Eye (tissue), 1 donor: ENCODE results near the gene WNT11.

Experiments
- DNase-seq: peaks from one replicate; pipeline ENCODE4 v3.0.0-alpha.2; 2015

Gene WNT11

GRCh38 chr11:76237000-76237649, 30.8 kb upstream of the WNT11 start:
- DNase-seq: no peak

DNA sequence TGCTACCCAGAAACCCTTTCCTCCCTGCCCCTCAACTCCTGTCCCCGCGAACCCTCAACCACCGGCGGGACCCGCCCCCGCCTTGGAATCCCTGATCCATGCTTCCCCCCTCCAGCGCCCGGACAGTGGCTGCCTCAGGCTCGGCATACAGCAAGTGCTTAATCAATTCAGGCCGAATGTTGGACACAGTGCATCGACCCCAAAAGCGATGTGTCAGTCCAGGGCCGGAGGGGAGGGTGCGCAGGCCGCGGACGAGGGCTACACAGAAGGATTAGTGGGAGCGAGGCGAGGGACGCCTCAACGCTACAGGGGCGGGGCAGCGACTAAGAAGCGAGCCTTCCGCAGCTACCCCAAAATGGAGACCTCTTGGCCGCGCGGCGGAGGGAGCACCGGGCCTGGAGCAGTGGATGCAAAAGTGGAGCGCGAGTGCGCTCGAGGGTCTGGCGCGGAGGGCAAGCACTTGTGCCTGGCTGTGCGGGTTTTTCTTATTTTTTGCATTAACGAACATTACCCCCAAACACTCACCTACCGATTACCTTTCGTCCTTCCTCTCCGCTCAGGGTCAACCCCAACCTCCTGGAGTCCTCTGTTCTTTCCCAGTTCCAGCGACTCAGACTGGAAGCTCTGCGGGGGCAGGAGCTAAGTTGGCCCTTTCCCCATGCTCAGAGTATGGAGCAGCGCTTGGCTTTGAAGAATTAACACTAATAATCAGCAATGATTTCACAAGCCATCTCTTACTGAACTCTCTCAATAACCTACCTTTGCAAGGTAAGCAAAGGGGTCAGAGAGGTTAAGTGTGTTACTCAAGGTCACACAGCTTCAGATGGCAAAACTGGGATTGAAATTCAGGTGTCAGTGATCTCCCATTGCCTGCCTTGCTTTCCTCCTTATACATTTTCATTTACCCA, 30.0 kb upstream of the WNT11 start:
- DNase-seq: peak; percentile 90

- DNase-seq: peak; percentile 99
Measured at GRCh38 chr11:76235233-76236091, 29.2 kb upstream of the WNT11 start.

DNA sequence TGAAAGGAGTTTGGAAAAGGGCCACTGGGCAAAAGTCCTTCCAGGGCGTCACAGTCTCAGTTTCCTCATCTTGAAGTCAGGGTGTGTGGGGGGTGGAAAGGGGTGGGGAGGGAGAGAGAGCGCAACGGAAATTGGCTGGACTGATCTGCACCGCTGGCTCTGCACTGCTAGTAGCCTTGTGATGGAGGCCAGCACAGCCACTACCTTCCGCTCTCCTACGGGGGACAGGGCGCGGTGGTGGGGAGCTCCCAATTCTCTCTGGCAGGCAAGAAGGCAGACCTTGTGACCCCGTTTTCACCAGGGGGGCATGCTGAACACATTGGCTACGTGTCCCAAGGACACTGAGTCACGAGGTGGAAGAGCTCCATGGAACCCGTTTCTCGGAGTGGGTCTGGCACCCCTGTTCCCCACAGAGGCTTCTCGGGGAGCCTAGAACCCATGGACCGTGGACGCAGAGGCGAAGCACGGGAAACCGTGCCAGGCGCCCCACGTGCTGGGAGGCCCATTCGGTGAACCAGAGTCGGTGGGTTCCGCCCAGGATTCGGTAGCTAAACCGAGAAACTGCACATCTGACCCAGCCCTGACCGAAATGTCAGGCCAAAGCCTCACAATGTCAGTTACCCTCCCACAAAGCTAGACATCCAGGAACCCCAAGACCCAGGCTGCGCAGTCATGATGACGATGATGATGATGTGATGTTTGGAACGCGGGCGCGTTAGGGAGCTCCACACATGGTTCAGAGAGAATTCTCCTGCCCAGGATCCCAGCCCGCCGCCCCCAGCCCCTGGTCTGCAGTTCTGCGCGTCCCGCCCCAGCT, 28.3 kb upstream of the WNT11 start:
- no peak for DNase-seq

GRCh38 chr11:76234021-76234415, 27.7 kb upstream of the WNT11 start:
- DNase-seq: no peak

- DNase-seq: no peak
Measured at GRCh38 chr11:76233196-76233921, 27.1 kb upstream of the WNT11 start.

GRCh38 chr11:76232026-76232665, 25.8 kb upstream of the WNT11 start:
- no peak for DNase-seq

DNA sequence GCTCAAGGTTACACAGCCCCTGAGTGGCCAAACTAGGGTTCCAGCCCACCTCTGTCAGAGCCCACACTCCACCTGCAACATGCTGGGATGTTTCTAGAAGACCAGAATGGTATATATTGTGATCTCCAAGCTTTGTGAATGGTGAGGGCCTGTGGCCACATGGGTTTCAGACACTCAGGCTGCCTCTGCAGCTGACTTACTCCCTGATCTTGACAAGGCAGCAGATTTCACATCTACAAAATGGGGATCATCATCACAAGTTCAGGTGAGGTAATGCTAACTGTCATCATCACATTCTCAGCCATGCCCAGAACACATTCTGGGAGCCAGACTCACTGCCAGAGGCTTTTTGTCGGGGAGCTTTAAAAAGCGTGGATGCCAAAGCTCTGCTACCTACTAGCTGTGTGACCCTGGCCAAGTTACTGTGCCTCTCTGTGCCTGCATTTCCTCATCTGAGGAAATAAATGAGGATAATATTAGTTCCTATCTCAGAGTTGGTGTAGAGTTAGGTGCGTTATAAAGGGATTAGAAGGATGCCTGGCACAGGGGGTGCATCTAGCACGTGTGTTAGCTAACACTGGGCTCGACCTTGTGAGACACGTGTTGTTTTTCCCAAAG, 24.9 kb upstream of the WNT11 start:
- DNase-seq: no peak

DNA sequence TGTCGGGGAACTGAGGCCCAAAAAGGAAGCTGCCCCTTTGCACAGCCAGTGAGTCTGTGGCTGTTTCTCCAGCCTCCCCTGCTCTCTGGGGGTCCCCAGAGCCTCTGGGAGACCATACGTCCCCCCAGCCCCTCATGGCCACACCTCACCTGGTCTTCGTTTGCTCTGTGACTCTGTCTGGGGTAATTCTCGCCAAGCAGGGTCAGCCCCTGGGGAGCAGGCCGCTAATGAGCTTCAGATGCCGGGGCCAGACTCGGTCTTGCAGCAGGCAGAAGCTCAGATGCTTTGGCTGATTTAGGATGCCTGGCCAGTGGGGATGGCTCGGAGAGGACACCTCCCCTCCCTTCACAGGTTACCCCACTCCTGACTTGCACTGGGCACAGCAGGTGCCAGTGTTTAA, 24.1 kb upstream of the WNT11 start:
- DNase-seq: no peak

DNA sequence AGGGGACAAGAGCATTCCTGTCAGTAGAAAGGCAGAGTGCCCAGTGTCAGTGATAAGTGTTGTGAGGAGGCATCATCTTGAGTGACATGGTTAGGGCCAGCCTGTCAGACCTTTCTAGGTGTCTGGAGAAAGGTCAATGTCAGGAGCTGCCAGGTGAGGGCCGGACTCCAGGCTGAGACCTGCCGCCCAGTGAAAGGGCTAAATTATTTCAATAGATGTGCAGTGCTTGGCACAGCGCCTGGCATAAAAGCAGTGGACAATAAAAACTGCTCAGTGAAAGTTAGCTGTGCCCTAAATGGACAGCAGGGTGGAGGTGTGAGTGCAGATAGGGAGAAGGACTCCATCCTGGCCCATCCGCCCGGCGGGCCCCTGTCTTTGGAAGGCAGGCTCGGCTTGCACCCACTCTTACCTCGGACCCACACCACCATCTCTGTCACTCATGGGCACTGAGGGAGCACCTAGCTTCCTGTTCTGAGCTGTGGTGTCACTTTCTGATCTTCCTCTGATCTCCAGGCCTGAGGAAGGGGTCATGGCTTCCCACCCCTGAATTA, 23.5 kb upstream of the WNT11 start:
- no peak for DNase-seq

DNA sequence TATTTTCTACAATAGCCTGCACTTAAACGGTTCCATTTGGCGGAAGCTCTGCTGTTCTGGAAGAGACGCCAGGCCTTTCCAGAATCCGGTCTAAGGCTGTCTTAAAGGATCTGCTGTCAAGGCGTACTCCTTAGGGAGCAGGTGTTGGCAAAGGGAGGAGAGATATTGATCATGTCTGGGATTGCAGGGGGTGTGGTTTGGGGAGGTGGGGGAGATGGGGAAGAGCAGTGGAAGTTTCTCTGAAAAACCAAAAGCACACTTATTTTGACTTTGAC, 22.5 kb upstream of the WNT11 start:
- DNase-seq: no peak

- no peak for DNase-seq
Measured at GRCh38 chr11:76228071-76228874, 22.0 kb upstream of the WNT11 start.

- no peak for DNase-seq
Measured at GRCh38 chr11:76226626-76227025, 20.3 kb upstream of the WNT11 start.

DNA sequence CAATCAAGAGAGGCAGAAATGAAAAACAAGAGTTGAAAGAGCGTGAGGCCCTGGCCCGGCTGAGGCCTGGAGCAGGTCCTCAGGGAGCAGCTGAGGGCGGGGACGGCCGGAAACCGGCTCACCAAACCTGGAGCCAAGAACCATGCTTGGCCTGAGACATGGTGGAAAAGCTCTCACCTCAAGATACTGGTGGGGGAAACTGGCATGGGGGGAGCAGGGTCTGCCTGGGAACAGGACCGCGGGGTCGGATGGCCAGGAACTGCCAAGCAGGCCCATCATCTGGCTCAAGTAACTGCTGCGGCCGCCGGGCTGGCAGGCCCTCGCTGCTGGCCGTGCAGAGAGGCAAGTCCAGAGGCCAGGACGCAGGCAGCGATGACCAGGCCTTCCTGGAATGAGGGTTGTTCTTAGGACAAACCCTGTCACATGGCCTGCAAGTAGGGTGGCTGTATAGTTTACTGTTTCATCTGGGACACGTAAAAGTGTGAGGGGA, 18.9 kb upstream of the WNT11 start:
- DNase-seq: no peak

DNA sequence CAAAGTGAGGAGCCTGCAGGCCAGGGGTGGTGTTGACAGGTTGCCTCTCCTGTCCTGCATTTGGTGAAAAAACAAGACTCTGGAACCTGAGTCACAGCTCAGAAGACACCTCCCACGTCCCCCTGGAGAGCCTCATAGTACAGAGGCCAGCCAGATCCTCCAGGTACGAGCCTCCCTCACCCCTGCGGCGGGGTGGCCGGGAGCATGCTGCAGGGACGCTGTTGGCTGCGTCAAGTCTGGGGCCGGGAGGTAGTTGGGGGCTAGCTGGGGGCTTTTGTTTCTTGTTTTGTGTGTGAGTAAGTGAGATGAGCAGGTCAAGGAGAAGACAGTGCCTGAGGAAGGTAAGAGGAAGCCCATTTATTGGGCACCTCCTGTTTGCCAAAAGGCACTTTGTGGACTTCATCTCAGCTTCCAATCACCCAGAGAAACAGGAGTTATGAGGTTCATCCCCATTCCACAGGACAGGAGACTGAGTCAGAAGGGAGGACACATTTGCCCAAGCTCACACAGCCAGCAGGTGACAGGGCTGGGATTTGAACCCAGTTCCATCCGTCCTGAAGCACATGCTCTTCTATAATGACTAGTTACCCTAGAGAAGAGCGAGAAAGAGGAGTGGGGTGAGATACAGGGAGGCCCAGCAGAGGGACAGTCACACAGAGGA, 18.3 kb upstream of the WNT11 start:
- no peak for DNase-seq

GRCh38 chr11:76221365-76221764, 15.1 kb upstream of the WNT11 start:
- DNase-seq: no peak

GRCh38 chr11:76219243-76219642, 12.9 kb upstream of the WNT11 start:
- DNase-seq: no peak

DNA sequence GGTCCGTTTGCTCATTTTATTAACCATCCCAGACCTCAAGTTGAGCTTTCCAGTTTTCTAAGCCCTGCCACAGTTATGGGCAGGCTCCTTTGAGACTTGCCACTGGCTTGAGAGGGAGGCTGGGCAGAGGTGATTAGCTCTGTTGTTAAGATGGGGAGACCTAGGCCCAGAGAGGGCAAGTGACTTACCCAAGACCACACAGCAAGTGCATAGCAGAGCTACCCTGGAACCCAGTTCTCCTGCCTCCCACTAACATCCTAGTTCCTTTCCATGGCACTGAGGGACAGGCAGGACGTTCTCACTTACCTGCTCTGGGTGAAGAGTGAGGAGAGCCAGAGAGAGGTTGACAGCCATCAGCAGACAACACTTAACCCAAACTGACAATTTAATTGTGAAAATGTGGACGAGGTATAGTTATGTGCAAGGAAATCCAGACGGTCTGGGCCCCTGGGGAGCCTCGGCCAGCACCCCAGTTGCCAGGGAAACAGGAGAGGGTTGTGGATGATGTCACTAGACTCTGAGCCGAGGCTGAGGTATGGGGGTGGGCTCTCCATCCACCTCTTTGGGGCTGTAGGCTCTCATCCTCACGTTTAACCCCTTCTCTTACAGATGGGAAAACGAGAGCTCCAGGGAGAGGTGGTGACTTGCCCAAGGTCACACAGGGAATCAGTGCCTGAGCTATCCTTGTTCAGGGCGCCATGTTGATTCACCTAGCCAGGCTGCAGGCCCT, 12.3 kb upstream of the WNT11 start:
- no peak for DNase-seq
